T-helper 2 cell treated with Interferon-gamma antibody and Interleukin-4, amounts not matched to agents 5 μg/mL and 100 μg/mL, for 36 hours (primary cell): ENCODE data around the gene BCAS4.
A peak's percentile ranks its signal among the peaks of the same experiment; 100 is the strongest.
"Not testable (repeated sequence)": the region's sequence is repeated elsewhere in the genome, so short reads cannot be mapped to it uniquely, and the experiment has no call there.

Experiments used
- DNase-seq: peaks from one replicate; pipeline ENCODE4 v3.0.0; 2021; ENCODE audit warnings: low spot score
- H3K27ac Mint-ChIP-seq: one replicate; pipeline ENCODE4 v1.8.0; 2021; ENCODE audit warnings: mild to moderate bottlenecking, mixed read lengths
- H3K27me3 Mint-ChIP-seq: one replicate; pipeline ENCODE4 v1.8.0; 2021; ENCODE audit warnings: low read depth, mixed read lengths
- H3K36me3 Mint-ChIP-seq: one replicate; pipeline ENCODE4 v1.8.0; 2021; ENCODE audit warnings: low read depth, mixed read lengths
- H3K4me1 Mint-ChIP-seq: one replicate; pipeline ENCODE4 v1.8.0; 2021; ENCODE audit warnings: low read depth, mixed read lengths
- H3K4me3 Mint-ChIP-seq: one replicate; pipeline ENCODE4 v1.8.0; 2022; ENCODE audit warnings: mild to moderate bottlenecking, moderate library complexity, mixed read lengths
- H3K9me3 Mint-ChIP-seq: one replicate; pipeline ENCODE4 v1.8.0; 2021; ENCODE audit warnings: mixed read lengths

The BCAS4 gene

DNA sequence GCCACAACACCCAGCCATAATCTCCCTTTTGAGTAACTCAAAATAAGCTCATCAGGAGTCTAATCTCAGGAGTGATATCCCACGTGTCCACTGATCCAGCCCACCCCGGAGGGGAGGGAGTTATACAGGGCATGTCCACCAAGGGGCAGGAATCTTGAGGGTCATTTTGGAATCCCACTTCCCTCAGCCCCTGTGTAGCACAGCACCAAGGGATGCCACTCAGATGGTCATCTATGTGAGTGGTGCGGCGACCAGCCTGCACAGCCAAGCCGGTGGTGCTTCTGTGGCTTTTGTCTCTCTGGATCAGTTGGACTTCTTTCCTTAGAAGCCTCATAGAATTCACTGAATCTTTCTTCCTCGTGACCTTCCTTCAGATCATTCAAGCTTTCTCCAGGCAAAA is 11.0 kb upstream of the BCAS4 start:
- Mint-ChIP-seq H3K4me1 (no peaks in the 10 kb centered on the region), H3K9me3 (no peaks in the 10 kb centered on the region), H3K36me3 (no peaks in the 10 kb centered on the region), H3K4me3 (no peak overlapping the region), H3K27me3 (peaks cover 5% of the 10 kb centered on the region), H3K27ac (no peak overlapping the region)
- no peak for DNase-seq

DNA sequence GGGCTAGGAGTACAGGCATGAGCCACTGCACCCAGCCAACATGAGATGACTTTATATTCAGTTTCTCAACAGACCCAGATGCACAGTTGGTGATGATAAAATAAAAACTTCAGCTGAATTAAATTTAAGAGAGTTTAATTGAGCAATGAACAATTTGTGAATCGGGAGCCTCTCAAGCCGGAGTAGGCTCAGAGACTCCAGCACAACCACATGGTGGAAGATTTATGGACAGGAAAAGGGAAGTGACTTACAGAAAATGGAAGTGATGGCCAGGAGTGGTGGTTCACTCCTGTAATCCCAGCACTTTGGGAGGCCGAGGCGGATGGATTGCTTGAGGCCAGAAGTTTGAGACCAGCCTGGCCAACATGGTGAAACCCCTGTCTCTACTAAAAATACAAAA is 10.4 kb upstream of the BCAS4 start:
- no peaks in the 10 kb centered on the region for H3K4me1 Mint-ChIP-seq
- no peak for DNase-seq
- H3K27me3 Mint-ChIP-seq = peaks cover 2% of the 10 kb centered on the region
- H3K9me3 Mint-ChIP-seq = no peaks in the 10 kb centered on the region
- no peak overlapping the region for H3K4me3 Mint-ChIP-seq
- H3K36me3 Mint-ChIP-seq = no peaks in the 10 kb centered on the region
- no peak overlapping the region for H3K27ac Mint-ChIP-seq

DNA sequence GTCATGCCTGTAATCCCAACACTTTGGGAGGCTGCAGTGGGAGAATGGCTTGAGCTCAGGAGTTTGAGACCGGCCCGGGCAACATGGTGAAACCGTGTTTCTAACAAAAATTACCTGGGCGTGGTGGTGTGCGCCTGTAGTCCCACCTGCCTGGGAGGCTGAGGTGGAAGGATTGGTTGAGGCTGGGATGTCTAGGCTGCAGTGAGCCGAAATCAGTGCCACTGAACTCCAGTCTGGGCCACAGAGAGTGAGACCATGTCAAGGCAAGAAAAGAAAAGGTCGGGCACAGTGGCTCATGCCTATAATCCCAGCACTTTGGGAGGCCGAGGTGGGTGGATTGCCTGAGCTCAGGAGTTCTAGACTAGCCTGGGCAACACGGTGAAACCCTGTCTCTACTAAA is 8.2 kb upstream of the BCAS4 start:
- Mint-ChIP-seq H3K4me3 (no peak overlapping the region), H3K9me3 (no peaks in the 10 kb centered on the region), H3K27me3 (peaks cover 1% of the 10 kb centered on the region), H3K36me3 (no peaks in the 10 kb centered on the region), H3K4me1 (peaks cover 6% of the 10 kb centered on the region), H3K27ac (no peak overlapping the region)
- no peak for DNase-seq

DNA sequence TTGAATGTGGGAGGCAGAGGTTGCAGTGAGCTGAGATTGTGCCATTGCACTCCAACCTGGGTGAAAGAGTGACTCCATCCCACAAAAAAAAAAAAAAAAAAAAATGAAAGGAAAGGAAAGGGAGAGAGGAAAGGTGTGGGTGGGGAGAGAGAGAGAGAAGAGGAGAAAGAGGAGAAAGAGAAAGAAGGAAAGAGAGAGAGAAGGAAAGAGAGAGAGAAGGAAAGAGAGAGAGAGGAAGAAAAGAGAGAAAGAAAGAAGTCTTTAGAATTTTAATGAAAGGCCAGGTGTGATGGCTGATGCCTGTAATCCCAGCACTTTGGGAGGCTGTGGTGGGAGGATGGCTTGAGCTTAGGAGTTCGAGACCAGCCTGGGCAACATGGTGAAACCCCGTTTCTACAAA is 7.7 kb upstream of the BCAS4 start:
- Mint-ChIP-seq H3K4me1 (peaks cover 6% of the 10 kb centered on the region), H3K9me3 (no peaks in the 10 kb centered on the region), H3K36me3 (no peaks in the 10 kb centered on the region), H3K27me3 (no peaks in the 10 kb centered on the region), H3K4me3 (no peak overlapping the region), H3K27ac (no peak overlapping the region)
- DNase-seq = no peak

DNA sequence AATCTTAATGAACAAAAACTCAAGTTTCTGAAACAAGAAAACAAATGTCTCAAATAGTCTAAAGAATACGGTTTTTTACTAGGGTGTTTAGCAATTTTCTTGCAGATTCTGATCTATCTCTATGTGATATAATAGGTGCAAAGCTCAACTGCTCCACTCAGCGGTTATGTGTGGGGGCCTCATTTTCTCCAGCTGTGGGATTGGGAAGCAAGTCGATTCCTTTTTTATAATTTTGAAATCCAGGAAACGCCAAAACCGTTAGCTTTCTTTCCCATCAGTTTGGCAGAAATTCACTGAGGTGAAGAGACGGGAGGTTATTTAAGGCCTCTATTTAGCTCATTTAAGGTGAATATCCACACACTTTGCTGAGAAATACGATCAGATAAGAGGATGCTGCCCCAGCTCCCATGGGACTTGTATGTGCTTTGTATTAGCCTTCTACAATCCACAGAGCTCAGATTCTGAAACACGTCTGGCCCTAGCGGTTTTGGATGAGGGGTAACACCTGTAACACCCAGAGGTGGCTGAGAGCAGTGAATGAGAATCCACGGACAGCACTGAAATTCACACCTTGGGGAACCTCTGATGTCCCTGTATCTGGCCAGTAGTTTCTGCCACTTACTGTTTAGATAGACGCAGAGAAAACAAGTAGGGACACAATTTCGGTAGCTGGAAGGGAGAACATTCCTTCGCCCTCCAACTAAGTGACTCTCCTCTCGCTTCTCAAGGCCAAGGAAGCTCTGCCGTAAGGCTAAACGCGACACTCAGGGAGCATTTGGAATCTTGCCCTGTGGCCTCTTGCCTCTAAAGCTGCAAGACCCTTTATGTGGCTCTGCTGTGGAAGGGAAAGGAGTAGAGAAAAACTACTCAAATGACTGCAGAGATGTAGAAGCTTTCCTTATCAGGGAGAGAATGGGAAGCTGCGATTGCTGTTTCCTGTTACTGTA is 6.5 kb upstream of the BCAS4 start:
- H3K4me3 Mint-ChIP-seq = no peak overlapping the region
- H3K27me3 Mint-ChIP-seq = no peaks in the 10 kb centered on the region
- no peak overlapping the region for H3K27ac Mint-ChIP-seq
- no peaks in the 10 kb centered on the region for H3K36me3 Mint-ChIP-seq
- no peaks in the 10 kb centered on the region for H3K9me3 Mint-ChIP-seq
- no peak for DNase-seq
- H3K4me1 Mint-ChIP-seq = peaks cover 6% of the 10 kb centered on the region

DNA sequence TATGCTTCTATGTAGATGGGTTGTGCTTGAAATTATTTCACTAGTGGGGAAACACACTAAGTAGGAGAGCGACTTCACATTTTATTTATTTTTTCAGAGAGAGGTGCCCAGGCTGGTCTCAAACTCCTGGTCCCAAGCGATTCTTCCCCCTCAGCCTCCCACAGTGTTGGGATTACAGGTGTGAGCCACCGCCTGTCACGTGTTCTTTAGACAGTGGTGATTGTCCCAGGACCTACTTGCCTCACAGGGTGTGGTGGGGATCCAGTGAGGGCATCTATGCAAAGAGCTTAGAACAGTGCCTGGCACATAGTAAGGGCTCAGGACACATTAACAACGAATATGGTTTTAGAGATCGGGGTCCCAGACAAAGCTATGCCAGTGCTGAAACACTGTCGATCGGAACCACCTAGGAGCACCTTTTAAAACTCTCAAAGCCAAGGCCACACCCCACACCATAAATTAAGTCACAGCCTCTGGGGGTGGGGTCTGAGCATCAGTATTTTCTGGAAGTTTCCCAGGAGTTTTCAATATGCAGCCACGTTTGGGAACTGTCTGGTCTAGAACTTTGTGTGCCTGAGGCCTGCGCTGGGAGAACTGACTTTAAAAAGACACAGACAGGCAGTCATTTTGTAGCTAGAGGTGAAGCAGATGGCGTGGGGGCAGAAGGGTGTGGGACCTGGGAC is 4.8 kb upstream of the BCAS4 start:
- no peak for DNase-seq
- Mint-ChIP-seq H3K27me3 (no peaks in the 10 kb centered on the region), H3K4me1 (peaks cover 9% of the 10 kb centered on the region), H3K9me3 (no peaks in the 10 kb centered on the region), H3K4me3 (no peak overlapping the region), H3K27ac (peak overlapping the region; percentile 31), H3K36me3 (no peaks in the 10 kb centered on the region)

DNA sequence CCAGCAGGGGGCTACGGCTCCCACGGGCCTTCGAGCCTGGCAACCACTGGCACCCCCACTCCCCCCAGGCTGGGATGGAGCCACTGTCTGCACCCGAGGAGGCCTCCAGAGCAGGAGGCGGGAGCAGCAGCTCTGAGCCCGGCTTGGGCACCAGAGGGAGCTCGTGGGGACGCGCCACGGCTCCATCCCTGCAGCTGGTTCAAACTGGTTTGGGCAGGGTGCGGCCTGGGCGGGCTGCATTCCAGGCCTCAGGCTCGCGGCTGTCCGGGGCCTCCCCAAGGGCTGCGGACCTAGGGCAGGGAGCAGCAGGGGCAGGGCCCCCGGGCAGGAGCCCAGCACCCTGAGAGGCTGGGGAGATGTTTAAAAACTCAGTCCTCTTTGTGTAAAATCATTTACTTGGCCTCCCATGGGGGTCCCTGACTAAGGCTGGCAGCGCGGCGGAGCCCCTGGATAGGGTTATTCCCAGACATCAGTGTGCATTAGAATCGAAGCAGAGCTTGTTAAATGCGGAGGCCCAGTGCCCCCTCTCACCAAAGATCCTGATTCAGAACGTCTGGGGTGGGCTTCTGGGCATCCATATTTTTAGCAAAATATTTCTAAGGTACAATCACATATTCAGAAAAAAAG is 4.1 kb upstream of the BCAS4 start:
- H3K27ac Mint-ChIP-seq = peak overlapping the region; percentile 63
- no peaks in the 10 kb centered on the region for H3K9me3 Mint-ChIP-seq
- no peak overlapping the region for H3K4me3 Mint-ChIP-seq
- peaks cover 13% of the 10 kb centered on the region for H3K4me1 Mint-ChIP-seq
- DNase-seq = peak; percentile 77
- H3K36me3 Mint-ChIP-seq = no peaks in the 10 kb centered on the region
- no peaks in the 10 kb centered on the region for H3K27me3 Mint-ChIP-seq

DNA sequence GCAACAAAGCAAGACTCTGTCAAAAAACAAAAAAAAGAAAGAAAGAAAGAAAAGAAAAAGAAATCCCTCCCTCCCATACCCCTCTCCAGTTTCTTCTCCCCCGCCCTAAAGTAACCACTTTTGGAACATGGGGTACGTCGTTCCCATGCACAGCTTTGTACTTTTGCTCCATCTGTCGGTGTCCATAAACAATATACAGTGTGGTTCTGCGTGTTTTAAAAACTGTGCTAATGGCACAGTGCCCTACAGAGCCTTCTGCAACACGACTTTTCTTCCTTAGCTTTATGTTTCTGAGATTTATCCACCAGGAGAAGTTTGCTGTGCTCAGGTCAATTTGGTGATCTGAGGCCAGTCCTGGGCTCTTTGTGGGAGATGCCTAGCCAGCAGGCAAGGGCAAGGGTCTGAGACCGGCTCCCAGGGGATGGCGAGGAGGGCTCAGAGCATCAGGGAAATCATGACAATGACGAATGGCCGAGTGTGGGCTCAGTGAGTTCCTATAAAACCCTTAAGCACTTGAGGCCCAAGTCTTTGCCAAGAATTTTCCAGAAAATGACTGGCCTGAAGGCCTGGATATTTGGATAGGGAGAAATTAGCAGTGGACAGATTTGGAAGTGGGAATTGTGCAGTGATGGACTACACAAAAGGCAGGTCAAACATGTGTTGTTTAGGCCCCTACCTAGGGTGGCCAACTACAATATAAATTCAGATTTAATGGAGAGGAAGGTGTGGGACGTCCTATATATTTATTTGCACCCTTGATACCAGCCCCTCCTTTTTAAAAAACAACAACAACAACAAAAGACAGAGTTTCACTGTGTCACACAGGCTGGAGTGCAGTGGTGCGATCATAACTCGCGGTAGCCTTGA is 1.9 kb upstream of the BCAS4 start:
- H3K4me3 Mint-ChIP-seq = peak overlapping the region; percentile 42
- peaks cover 14% of the 10 kb centered on the region for H3K4me1 Mint-ChIP-seq
- DNase-seq = no peak
- H3K27me3 Mint-ChIP-seq = no peaks in the 10 kb centered on the region
- no peak overlapping the region for H3K27ac Mint-ChIP-seq
- H3K36me3 Mint-ChIP-seq = no peaks in the 10 kb centered on the region
- H3K9me3 Mint-ChIP-seq = no peaks in the 10 kb centered on the region

DNA sequence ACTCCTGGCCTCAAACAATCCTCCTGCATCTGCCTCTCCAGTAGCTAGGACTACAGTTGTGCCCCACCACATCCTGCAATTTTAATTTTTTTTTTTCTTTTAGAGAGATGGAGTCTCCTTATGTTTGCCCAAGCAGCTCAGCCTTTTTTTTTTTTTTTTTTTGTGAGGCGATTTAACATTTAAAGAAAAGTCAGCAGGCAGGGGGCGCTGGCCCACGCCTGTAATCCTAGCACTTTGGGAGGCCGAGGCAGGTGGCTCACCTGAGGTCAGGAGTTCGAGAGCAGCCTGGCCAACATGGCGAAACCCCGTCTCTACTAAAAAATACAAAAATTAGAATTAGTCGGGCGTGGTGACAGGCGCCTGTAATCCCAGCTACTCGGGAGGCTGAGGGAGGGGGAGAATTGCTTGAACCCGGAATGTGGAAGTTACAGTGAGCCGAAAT is 1.3 kb upstream of the BCAS4 start:
- not testable (repeated sequence) for H3K9me3 Mint-ChIP-seq, H3K27me3 Mint-ChIP-seq, H3K36me3 Mint-ChIP-seq, H3K27ac Mint-ChIP-seq
- peak; percentile 33 for DNase-seq
- Mint-ChIP-seq H3K4me1 (peaks cover 14% of the 10 kb centered on the region), H3K4me3 (peak overlapping the region; percentile 60)

DNA sequence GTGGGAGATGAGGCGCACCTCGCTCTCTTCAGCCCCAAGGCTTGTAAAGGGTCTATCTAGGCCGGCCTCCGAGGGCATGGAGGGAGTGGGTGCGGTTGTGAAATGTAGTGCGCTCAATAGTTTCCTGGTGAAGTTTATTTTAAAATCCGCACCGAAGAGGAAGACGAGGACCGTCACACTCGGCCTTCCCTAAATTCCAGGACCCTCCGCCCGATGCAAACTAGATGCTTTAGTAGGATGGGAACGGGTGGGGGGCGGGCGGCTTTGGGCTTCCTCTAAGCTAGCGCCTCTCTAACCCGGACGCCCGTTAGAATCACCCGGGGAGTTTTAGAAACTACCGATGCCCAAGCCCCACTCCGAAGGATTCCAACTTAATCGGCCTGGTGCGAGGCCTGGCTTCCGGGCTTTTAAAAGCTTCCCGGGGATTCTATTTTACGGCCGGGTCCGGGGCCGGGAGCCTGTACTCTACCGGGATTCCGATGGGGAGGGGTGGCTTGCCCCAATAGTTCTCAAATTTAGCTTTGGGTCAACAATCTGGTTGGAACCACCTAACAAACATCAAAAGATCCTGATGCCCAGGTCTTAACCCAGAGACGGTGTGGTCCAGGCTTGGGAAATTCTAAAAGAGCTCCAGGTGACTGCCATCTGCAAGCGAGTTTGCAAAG is 548 bp upstream of the BCAS4 start:
- Mint-ChIP-seq H3K27me3 (no peaks in the 10 kb centered on the region), H3K4me3 (peak overlapping the region; percentile 72), H3K4me1 (peaks cover 14% of the 10 kb centered on the region), H3K36me3 (no peaks in the 10 kb centered on the region), H3K9me3 (no peaks in the 10 kb centered on the region), H3K27ac (no peak overlapping the region)
- no peak for DNase-seq

DNA sequence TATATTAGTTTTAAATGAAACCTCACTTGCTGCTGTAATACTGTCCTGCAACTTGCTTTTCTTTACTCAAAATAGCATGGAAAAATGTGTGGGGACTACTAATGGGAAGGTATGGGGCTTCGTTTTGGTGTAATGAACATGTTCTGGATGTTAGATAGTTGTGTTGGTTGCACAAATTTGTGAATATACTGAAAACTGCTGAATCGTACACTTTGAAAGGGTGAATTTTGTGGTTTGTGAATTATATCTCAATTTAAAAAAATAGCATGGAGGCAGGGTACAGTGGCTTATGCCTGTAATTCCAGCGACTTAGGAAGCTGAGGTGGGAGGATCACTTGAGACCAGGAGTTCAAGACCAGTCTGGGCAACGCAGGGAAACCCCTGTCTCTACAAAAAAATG is 2.3 kb downstream of the BCAS4 start:
- DNase-seq = no peak
- no peak overlapping the region for H3K27ac Mint-ChIP-seq

DNA sequence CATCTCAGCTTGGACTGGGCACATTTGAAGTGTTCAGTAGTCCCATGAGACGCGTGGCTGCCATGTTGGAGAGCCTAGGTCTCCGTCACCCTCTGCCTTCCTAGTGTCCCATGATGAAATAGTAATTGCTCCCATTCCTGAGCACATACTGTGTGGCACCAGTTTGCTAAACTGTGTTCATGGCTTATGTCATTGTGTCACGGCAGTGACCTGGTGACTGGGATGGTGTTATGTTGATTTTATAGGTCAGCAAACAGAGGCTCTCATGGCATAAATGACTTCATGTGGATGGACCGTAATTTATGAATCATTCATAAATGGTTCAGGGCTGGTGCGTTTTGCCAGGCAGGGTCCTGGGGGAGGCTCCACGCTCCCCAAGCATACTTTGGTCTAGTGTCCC is 3.8 kb downstream of the BCAS4 start:
- no peak overlapping the region for H3K27ac Mint-ChIP-seq
- H3K36me3 Mint-ChIP-seq = no peaks in the 10 kb centered on the region
- no peak overlapping the region for H3K4me3 Mint-ChIP-seq
- peaks cover 6% of the 10 kb centered on the region for H3K4me1 Mint-ChIP-seq
- H3K27me3 Mint-ChIP-seq = no peaks in the 10 kb centered on the region
- no peaks in the 10 kb centered on the region for H3K9me3 Mint-ChIP-seq
- no peak for DNase-seq

More for the DNA sequence above, 2.3 kb downstream of the BCAS4 start:
- Mint-ChIP-seq H3K9me3 (no peaks in the 10 kb centered on the region), H3K27me3 (no peaks in the 10 kb centered on the region), H3K4me1 (peaks cover 8% of the 10 kb centered on the region), H3K36me3 (no peaks in the 10 kb centered on the region), H3K4me3 (no peak overlapping the region)
